Mononuclear cell (primary cell): ENCODE results near the gene ATP23. TPM values are rescaled to one million over a fixed set of nuclear protein-coding genes. Genes with fewer than 3 reads are reported as not detected.

Experiments
- H3K27me3 ChIP-seq: 2 replicates; pipeline ENCODE4 v1.6.0; 2011; ENCODE audit warnings: low read length, control low read depth; ENCODE audit not compliant: insufficient read depth
- H3K4me1 ChIP-seq: 2 replicates; pipeline ENCODE4 v1.5.1; 2011; ENCODE audit warnings: mild to moderate bottlenecking, low read length, control low read depth; ENCODE audit not compliant: insufficient read depth
- H3K4me3 ChIP-seq: 2 replicates; pipeline ENCODE4 v1.5.1; 2011; ENCODE audit warnings: mild to moderate bottlenecking, low read length, moderate library complexity
- H3K9me3 ChIP-seq: 2 replicates; pipeline ENCODE4 v1.5.1; 2011; ENCODE audit warnings: low read depth, mild to moderate bottlenecking, control low read depth, low read length
- total RNA-seq: library from RNA; depleted of rRNA; stranded (reverse); fragments of >200 nt; gene quantifications from one replicate; pipeline ENCODE4 v1.2.3, GENCODE V29; 2012

ATP23 gene
- total RNA-seq, 1 donor, result 10.4 TPM

- Histone ChIP-seq H3K9me3 (no peaks in the 10 kb centered on the region), H3K4me3 (peak overlapping the region; percentile 76), H3K4me1 (peaks cover 51% of the 10 kb centered on the region), H3K27me3 (no peaks in the 10 kb centered on the region)
These were observed 1.1 kb upstream of the ATP23 start for GRCh38 chr12:57940052-57940914.

GRCh38 chr12:57940915-57941164, 527 bp upstream of the ATP23 start:
- Histone ChIP-seq H3K4me1 (peaks cover 50% of the 10 kb centered on the region), H3K9me3 (no peaks in the 10 kb centered on the region), H3K27me3 (no peaks in the 10 kb centered on the region), H3K4me3 (peak overlapping the region; percentile 76)

DNA sequence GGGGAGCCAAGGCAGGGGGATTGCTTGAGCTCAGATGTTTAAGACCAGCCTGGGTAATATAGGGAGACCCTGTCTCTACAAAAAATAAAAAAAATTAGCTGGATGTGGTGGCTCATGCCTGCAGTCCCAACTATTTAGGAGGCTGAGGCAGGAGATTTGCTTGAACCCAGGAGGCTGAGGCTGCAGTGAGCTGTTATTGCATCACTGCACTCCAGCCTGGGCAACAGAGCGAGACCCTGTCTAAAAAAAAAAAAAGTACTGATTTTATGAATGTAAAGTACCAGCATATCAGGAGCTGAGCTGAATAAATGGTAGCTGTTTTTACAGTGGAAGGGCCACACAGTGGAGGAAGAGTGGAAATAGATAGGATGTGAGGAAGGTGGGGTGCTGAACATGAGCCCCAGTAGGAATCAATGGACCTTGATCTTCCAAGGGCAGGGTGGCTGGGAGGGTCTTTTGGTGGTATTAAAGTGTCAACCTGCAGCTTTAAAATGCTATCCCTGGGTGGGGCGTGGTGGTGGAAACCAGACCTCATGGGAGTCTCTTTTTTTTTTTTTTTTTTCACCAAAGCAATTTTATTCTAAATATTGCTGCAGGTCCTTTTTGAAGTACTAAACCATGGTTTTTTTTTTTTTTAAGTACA, 2.2 kb downstream of the ATP23 start:
- H3K9me3 ChIP-seq, result no peaks in the 10 kb centered on the region
- peaks cover 40% of the 10 kb centered on the region for H3K4me1 ChIP-seq
- no peak overlapping the region for H3K4me3 ChIP-seq
- H3K27me3 ChIP-seq, result no peaks in the 10 kb centered on the region

- Histone ChIP-seq H3K4me1 (peaks cover 31% of the 10 kb centered on the region), H3K9me3 (no peaks in the 10 kb centered on the region), H3K4me3 (no peak overlapping the region), H3K27me3 (no peaks in the 10 kb centered on the region)
These were observed 3.1 kb downstream of the ATP23 start for GRCh38 chr12:57944313-57945023.

- no peaks in the 10 kb centered on the region for H3K4me1 ChIP-seq
- H3K27me3 ChIP-seq, result no peaks in the 10 kb centered on the region
- H3K9me3 ChIP-seq, result no peaks in the 10 kb centered on the region
- H3K4me3 ChIP-seq, result no peak overlapping the region
These were observed 11.4 kb downstream of the ATP23 start for GRCh38 chr12:57952766-57953165.

- H3K4me1 ChIP-seq, result no peaks in the 10 kb centered on the region
- no peak overlapping the region for H3K4me3 ChIP-seq
- H3K27me3 ChIP-seq, result no peaks in the 10 kb centered on the region
- H3K9me3 ChIP-seq, result peaks cover 2% of the 10 kb centered on the region
These were observed 13.4 kb downstream of the ATP23 start for GRCh38 chr12:57954768-57955167.

DNA sequence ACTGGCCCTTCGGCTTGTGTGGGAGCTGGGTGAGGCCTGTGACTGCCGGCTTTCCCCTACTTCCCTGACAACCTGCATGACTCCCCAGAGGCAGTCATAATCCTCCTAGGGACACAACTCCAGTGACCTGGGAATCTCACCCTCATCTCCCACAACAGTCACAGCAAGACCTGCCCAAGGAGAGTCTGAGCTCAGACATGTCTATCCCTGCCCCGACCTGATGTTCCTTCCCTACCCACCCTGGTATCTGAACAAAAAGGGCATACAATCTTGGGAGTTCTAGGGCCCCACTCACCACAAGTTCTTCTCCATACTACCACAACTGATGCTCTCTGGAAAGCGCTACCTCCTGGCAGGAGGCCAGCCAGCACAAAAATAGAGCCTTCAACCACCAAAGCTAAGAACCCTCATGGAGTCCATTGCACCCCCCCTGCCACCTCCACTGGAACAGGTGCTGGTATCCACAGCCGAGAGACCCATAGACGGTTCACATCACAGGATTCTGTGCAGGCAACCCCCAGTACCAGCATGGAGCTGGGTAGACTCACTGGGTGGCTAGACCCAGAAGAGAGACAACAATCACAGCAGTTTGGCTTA, 16.8 kb downstream of the ATP23 start:
- H3K9me3 ChIP-seq, result peaks cover 8% of the 10 kb centered on the region
- no peaks in the 10 kb centered on the region for H3K27me3 ChIP-seq
- no peaks in the 10 kb centered on the region for H3K4me1 ChIP-seq
- H3K4me3 ChIP-seq, result no peak overlapping the region

GRCh38 chr12:57964421-57964820, 23.1 kb downstream of the ATP23 start:
- Histone ChIP-seq H3K4me1 (no peaks in the 10 kb centered on the region), H3K27me3 (no peaks in the 10 kb centered on the region), H3K9me3 (peaks cover 8% of the 10 kb centered on the region), H3K4me3 (no peak overlapping the region)

DNA sequence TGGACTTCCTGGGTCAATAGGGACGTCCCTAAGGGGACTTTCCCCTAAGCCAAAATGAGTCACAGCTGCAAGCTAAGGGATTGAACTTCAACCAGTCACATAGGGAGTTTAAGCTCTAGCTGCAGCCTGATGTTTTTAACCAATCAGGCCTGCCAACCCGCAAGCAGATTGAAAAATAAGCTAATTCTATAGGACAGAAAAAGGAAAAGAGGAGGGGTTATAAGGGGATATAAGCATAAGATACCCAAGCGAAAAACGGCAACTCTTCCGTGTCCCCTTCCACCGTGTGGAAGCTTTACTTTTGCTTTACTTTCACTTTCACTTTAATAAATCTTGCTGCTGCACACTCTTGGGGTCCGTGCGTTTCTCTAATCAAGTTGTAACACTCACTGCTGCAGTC, 24.4 kb downstream of the ATP23 start:
- Histone ChIP-seq H3K9me3 (no peaks in the 10 kb centered on the region), H3K4me3 (no peak overlapping the region), H3K27me3 (no peaks in the 10 kb centered on the region), H3K4me1 (no peaks in the 10 kb centered on the region)

DNA sequence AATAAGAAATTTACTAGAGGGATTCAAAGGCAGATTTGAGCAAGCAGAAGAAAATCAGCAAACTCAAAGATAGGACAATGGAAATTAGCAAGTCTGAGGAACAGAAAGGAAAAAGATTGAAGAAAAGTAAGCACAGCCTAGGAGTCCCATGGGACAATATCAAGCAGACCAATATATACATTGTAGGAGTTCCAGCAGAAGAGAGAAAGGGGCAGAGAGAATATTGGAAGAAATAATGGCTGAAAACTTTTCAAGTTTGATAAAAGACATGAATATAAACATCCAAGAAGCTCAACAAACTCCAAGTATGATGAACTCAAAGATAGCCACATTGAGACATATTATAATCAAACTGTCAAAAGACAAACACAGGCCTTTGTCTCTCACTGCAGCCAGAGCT, 25.2 kb downstream of the ATP23 start:
- Histone ChIP-seq H3K4me3 (no peak overlapping the region), H3K4me1 (no peaks in the 10 kb centered on the region), H3K9me3 (no peaks in the 10 kb centered on the region), H3K27me3 (no peaks in the 10 kb centered on the region)

- Histone ChIP-seq H3K4me1 (no peaks in the 10 kb centered on the region), H3K27me3 (no peaks in the 10 kb centered on the region), H3K9me3 (no peaks in the 10 kb centered on the region), H3K4me3 (no peak overlapping the region)
These were observed 41.9 kb downstream of the ATP23 start for GRCh38 chr12:57983146-57983857.

- no peaks in the 10 kb centered on the region for H3K27me3 ChIP-seq
- H3K4me3 ChIP-seq, result no peak overlapping the region
- no peaks in the 10 kb centered on the region for H3K9me3 ChIP-seq
- H3K4me1 ChIP-seq, result no peaks in the 10 kb centered on the region
These were observed 42.6 kb downstream of the ATP23 start for GRCh38 chr12:57983858-57984505.

- no peaks in the 10 kb centered on the region for H3K9me3 ChIP-seq
- H3K4me3 ChIP-seq, result no peak overlapping the region
- no peaks in the 10 kb centered on the region for H3K27me3 ChIP-seq
- no peaks in the 10 kb centered on the region for H3K4me1 ChIP-seq
These were observed 43.3 kb downstream of the ATP23 start for GRCh38 chr12:57984629-57985151.

- Histone ChIP-seq H3K27me3 (no peaks in the 10 kb centered on the region), H3K4me1 (no peaks in the 10 kb centered on the region), H3K4me3 (no peak overlapping the region), H3K9me3 (no peaks in the 10 kb centered on the region)
These were observed 44.3 kb downstream of the ATP23 start for GRCh38 chr12:57985685-57986084.
